Heart right ventricle (tissue), 16 donors: ENCODE data around the gene TSPAN9. TPM values are rescaled to one million over a fixed set of nuclear protein-coding genes. Genes with fewer than 3 reads are reported as not detected.
A peak's percentile ranks its signal among the peaks of the same experiment; 100 is the strongest.

Source experiments
- ATAC-seq, 8 donors: fragments of 200-7000 bp; cut with Tn5 transposase; one replicate each; pipeline ENCODE4 v1.9.1; 2020; ENCODE audit warnings: mild to moderate bottlenecking in 8 of 8, moderate library complexity in 8 of 8, moderate number of reproducible peaks in 1 of 8
- DNase-seq, 2 donors: peaks; one replicate each; pipeline ENCODE4 v3.0.0-alpha.2; 2020
- H3K27ac ChIP-seq, 10 donors: fragments of 200-600 bp; sonication (generic) in 2 of 10; one replicate each; pipeline versions ENCODE4 v1.5.0 to v1.8.0; 2020 to 2022; ENCODE audit warnings: mild to moderate bottlenecking in 3 of 10
- H3K27me3 ChIP-seq, 7 donors: fragments of 200-600 bp; one replicate each; pipeline ENCODE4 v1.8.0; 2021 to 2022; ENCODE audit warnings: mild to moderate bottlenecking in 2 of 7
- H3K36me3 ChIP-seq, 9 donors: fragments of 200-600 bp; sonication (generic) in 1 of 9; one replicate each; pipeline versions ENCODE4 v1.5.0 to v1.8.0; 2020 to 2022; ENCODE audit warnings: mild to moderate bottlenecking in 2 of 9
- H3K4me1 ChIP-seq, 9 donors: fragments of 200-600 bp; sonication (generic) in 1 of 9; one replicate each; pipeline versions ENCODE4 v1.5.0 to v1.8.0; 2020 to 2022; ENCODE audit warnings: mild to moderate bottlenecking in 4 of 9
- H3K4me3 ChIP-seq, 10 donors: fragments of 200-600 bp; sonication (generic) in 2 of 10; one replicate each; pipeline versions ENCODE4 v1.5.0 to v1.8.0; 2020 to 2022; ENCODE audit warnings: mild to moderate bottlenecking in 7 of 10, moderate library complexity in 2 of 10
- H3K9me3 ChIP-seq, 11 donors: fragments of 200-600 bp in 10 of 11; sonication (generic) in 2 of 11; one replicate each; pipeline versions ENCODE4 v1.5.0 to v1.8.0; 2013 to 2022; ENCODE audit warnings: mild to moderate bottlenecking in 2 of 11, control low read depth in 1 of 11, moderate library complexity in 1 of 11
- CTCF ChIP-seq, 9 donors: fragments of 200-600 bp; sonication (generic) in 2 of 9; IDR thresholded peaks; one replicate each; pipeline versions ENCODE4 v1.5.0 to v1.8.0; 2021 to 2022; ENCODE audit warnings: antibody characterized with exemption in 9 of 9, mild to moderate bottlenecking in 5 of 9, moderate library complexity in 1 of 9
- WGBS, 2 donors: extraction: QIAGEN DNeasy Blood & Tissue Kit; methylation state at CpG; one replicate each; pipeline ENCODE4 v1.1.7; 2013; ENCODE audit warnings: inconsistent platforms in 1 of 2; 5-methylcytosine and 5-hydroxymethylcytosine counted together
- intact Hi-C, 10 donors: fragments of 100-400 bp; cut with DNase I; formaldehyde crosslinking; loops; one replicate each; pipeline versions ENCODE4 v1.11.1 to v1.14.2; 2022
- polyA plus RNA-seq, 2 donors: library from polyadenylated mRNA; stranded (reverse); fragments of 200-250 nt; gene quantifications; one replicate each; pipeline ENCODE4 v1.2.3, GENCODE V29; 2013
- total RNA-seq, 10 donors: library from RNA; stranded (reverse); fragmentation: NEBNext Ultra II Directional in 3 of 10; extraction: Animal tissue kit (Norgen Biotek cat#: 25700) in 3 of 10; gene quantifications; one replicate each; pipeline versions ENCODE4 v1.2.1 to v1.2.4, GENCODE V29; 2021 to 2023
- donor health status: Arrhythmogenic right ventricular cardiomyopathy.
- donor health status: ischemic (EF 13 %, LVEDD 7.1; RV severe dilation, severe dysfunction).
- donor health status: healthy with polysubstance abuse.
- donor health status: DM: no; HTN: yes; CAD: no.
- donor health status: DM: no; HTN: no; CAD: no.
- donor health status: ischemic (EF 25% LVEDD 6.9; RV normal size, moderate dysfunction).
- donor health status: ischemic (EF 25% LVEDD 5.7; RV mildly dilated, moderate dysfunction).
- donor health status: healthy.
- donor health status: DM: yes; HTN: yes; CAD: no.
- donor health status: Ischemic cardiomyopathy.
- donor health status: ischemic (EF 35%, LVEDD 5.7; RV mildly dilated, moderate dysfunction).
- donor health status: nonischemic (EF 11% LVEDD 7.7; RV severe dilation, severe dysfunction).
- donor health status: DM: yes; HTN: yes; CAD: no.
- donor health status: PGD.
- donor health status: ischemic (EF 29% LVEDD 5.4; RV normal size, mild dysfunction).
- donor health status: nonischemic (EF 23%, LVEDD 6.1; RV moderate dilation, normal function).

The TSPAN9 gene
- total and polyA plus RNA-seq, 12 donors, result 63.0 to 401 (median 251) TPM

GRCh38 chr12:3150931-3151835 is 74.0 kb downstream of the TSPAN9 start:
- peak in 7 of 8 donors; percentile 3 to 51 (median 37) for ATAC-seq
- Histone ChIP-seq H3K27me3 (no peaks in the 10 kb centered on the region), H3K4me3 (peak overlapping the region in 3 of 10 donors; percentile 5 to 20 (median 18)), H3K9me3 (no peaks in the 10 kb centered on the region), H3K4me1 (peaks cover 52 to 92% (median 73%) of the 10 kb centered on the region in 9 donors), H3K27ac (peak overlapping the region in 9 of 10 donors; percentile 21 to 78 (median 43)), H3K36me3 (no peaks in the 10 kb centered on the region)
- no peak for DNase-seq
- intact Hi-C loops, result loop anchor here in 1 of 10 donors (5.0 kb wide), 1 partner anchor 36 kb away; no protein-coding TSS in a partner anchor
- 28 to 31% methylated on average over 19 of the region's 19 CpGs for WGBS, 2 donors
- no peak for TF ChIP-seq CTCF (IDR thresholded peaks at IDR 0.05)

GRCh38 chr12:3152011-3152511 is 74.9 kb downstream of the TSPAN9 start:
- ATAC-seq, result peak in 5 of 8 donors; percentile 18 to 35 (median 25)
- peaks cover 52 to 93% (median 73%) of the 10 kb centered on the region in 9 donors for H3K4me1 ChIP-seq
- WGBS, 2 donors, result 28 to 45% methylated on average over 5 of the region's 5 CpGs

GRCh38 chr12:3152892-3153291 is 75.7 kb downstream of the TSPAN9 start:
- no peaks in the 10 kb centered on the region for H3K27me3 ChIP-seq
- WGBS, 2 donors, result 54 to 60% methylated on average over 11 of the region's 11 CpGs
- ATAC-seq, result peak in 6 of 8 donors; percentile 6 to 65 (median 24)
- peak in 1 of 2 donors; percentile 41 for DNase-seq
- no peaks in the 10 kb centered on the region for H3K9me3 ChIP-seq
- H3K4me1 ChIP-seq, result peaks cover 52 to 93% (median 75%) of the 10 kb centered on the region in 9 donors
- no peak overlapping the region for H3K4me3 ChIP-seq
- H3K27ac ChIP-seq, result peak overlapping the region in 7 of 10 donors; percentile 4 to 78 (median 26)
- TF ChIP-seq CTCF (IDR thresholded peaks at IDR 0.05), result no peak
- intact Hi-C loops, result loop anchor here in 1 of 10 donors (5.0 kb wide), 1 partner anchor 34 kb away; no protein-coding TSS in a partner anchor
- no peaks in the 10 kb centered on the region for H3K36me3 ChIP-seq

More at GRCh38 chr12:3152011-3152511, 74.9 kb downstream of the TSPAN9 start:
- no peak for TF ChIP-seq CTCF (IDR thresholded peaks at IDR 0.05)
- Histone ChIP-seq H3K9me3 (no peaks in the 10 kb centered on the region), H3K27me3 (no peaks in the 10 kb centered on the region), H3K4me3 (peak overlapping the region in 3 of 10 donors; percentile 5 to 20 (median 18)), H3K27ac (peak overlapping the region in 9 of 10 donors; percentile 4 to 78 (median 27)), H3K36me3 (no peaks in the 10 kb centered on the region)
- intact Hi-C loops, result loop anchor here in 1 of 10 donors (5.0 kb wide), 1 partner anchor 35 kb away; no protein-coding TSS in a partner anchor
- DNase-seq, result peak in 1 of 2 donors; percentile 46

- 57 to 58% methylated on average over 5 of the region's 5 CpGs for WGBS, 2 donors
- TF ChIP-seq CTCF (IDR thresholded peaks at IDR 0.05), result no peak
- intact Hi-C loops, result loop anchor here in 1 of 10 donors (5.0 kb wide), 1 partner anchor 33 kb away; no protein-coding TSS in a partner anchor
- ATAC-seq, result no peak
- Histone ChIP-seq H3K36me3 (no peaks in the 10 kb centered on the region), H3K27me3 (no peaks in the 10 kb centered on the region), H3K4me1 (peaks cover 46 to 93% (median 73%) of the 10 kb centered on the region in 9 donors), H3K4me3 (no peak overlapping the region), H3K9me3 (no peaks in the 10 kb centered on the region), H3K27ac (peak overlapping the region in 2 of 10 donors; percentile 13 to 32)
- DNase-seq, result no peak
Observed at GRCh38 chr12:3154006-3154405, 76.8 kb downstream of the TSPAN9 start.
